ENCODE data around the gene MICU1.

Gene MICU1

DNA sequence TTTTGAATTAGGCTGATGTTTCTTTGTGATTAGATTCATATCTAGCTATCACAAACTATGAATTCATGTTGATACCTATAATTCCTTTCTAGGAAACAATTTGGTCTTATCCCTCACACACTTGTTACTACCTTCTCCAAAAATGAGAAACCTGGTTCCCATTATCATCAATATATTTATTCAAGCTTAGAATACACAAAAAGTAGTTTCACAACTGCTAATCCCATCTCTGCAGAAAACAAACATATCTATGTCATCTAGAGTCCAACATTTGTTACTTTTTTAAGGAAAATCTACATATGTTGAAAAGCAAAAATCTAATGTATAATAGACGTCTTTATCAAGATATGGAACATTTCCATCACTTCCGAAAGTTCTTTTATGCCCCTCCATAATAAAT lies 110.4 kb downstream of the MICU1 start:
- no peak overlapping the region for H3K4me3 ChIP-seq (ENCODE audit: low read depth, low read length)
- DNase-seq (ENCODE audit: low read depth, low spot score), result no peak
- in situ Hi-C loops (cut with HindIII; ENCODE audit: low sequenced_read_pairs), result no loop called here
- TF ChIP-seq, protein P1, sequence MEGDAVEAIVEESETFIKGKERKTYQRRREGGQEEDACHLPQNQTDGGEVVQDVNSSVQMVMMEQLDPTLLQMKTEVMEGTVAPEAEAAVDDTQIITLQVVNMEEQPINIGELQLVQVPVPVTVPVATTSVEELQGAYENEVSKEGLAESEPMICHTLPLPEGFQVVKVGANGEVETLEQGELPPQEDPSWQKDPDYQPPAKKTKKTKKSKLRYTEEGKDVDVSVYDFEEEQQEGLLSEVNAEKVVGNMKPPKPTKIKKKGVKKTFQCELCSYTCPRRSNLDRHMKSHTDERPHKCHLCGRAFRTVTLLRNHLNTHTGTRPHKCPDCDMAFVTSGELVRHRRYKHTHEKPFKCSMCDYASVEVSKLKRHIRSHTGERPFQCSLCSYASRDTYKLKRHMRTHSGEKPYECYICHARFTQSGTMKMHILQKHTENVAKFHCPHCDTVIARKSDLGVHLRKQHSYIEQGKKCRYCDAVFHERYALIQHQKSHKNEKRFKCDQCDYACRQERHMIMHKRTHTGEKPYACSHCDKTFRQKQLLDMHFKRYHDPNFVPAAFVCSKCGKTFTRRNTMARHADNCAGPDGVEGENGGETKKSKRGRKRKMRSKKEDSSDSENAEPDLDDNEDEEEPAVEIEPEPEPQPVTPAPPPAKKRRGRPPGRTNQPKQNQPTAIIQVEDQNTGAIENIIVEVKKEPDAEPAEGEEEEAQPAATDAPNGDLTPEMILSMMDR (IDR thresholded peaks at IDR 0.05; ENCODE audit: low read depth, low read length), result no peak

GRCh38 chr10:72513910-72514309 lies 112.0 kb downstream of the MICU1 start:
- TF ChIP-seq, protein P1 (IDR thresholded peaks at IDR 0.05; ENCODE audit: low read depth, low read length), result no peak
- no peak for DNase-seq (ENCODE audit: low read depth, low spot score)
- in situ Hi-C loops (cut with HindIII; ENCODE audit: low sequenced_read_pairs), result no loop called here
- no peak overlapping the region for H3K4me3 ChIP-seq (ENCODE audit: low read depth, low read length)

DNA sequence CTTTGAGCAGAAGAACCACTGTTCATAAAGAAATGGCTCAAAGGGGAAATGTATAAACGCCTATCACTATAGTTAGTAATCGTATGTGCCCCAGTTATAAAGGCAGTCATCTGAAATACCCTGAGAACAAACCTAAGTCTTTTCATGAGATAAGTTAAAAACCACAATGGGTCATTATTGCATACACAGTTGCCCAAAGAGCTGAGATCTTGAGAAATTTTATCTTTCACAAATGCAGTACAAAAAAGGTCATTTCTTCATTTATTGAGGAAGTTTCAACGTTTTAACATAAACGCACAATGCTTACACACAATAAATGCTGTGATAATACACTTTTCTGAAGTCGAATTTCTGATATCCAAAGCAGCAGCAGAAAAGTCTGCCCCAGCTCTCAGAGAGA lies 114.4 kb downstream of the MICU1 start:
- TF ChIP-seq, protein P1 (IDR thresholded peaks at IDR 0.05; ENCODE audit: low read depth, low read length), result no peak
- in situ Hi-C loops (cut with HindIII; ENCODE audit: low sequenced_read_pairs), result no loop called here
- H3K4me3 ChIP-seq (ENCODE audit: low read depth, low read length), result no peak overlapping the region
- DNase-seq (ENCODE audit: low read depth, low spot score), result no peak

DNA sequence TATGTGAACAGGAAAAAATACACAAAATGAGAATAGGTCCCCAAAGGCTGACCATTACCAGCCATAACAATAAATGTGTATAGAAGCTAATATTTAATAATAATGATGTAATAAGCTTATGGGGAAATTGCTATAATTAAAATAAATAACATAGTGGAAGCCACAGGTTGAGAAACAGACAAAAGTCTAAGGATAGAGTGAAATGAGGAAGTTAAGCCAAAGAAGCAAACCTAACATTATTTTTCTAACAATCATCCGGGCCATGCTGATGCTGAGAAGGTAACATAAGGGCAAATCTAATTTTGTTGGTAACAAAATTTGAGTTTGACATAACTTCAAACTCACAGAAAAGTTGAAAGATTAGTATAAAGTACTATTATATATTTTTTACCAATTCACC lies 115.9 kb downstream of the MICU1 start:
- TF ChIP-seq, protein P1 (IDR thresholded peaks at IDR 0.05; ENCODE audit: low read depth, low read length), result no peak
- no peak overlapping the region for H3K4me3 ChIP-seq (ENCODE audit: low read depth, low read length)
- in situ Hi-C loops (cut with HindIII; ENCODE audit: low sequenced_read_pairs), result no loop called here
- DNase-seq (ENCODE audit: low read depth, low spot score), result no peak

DNA sequence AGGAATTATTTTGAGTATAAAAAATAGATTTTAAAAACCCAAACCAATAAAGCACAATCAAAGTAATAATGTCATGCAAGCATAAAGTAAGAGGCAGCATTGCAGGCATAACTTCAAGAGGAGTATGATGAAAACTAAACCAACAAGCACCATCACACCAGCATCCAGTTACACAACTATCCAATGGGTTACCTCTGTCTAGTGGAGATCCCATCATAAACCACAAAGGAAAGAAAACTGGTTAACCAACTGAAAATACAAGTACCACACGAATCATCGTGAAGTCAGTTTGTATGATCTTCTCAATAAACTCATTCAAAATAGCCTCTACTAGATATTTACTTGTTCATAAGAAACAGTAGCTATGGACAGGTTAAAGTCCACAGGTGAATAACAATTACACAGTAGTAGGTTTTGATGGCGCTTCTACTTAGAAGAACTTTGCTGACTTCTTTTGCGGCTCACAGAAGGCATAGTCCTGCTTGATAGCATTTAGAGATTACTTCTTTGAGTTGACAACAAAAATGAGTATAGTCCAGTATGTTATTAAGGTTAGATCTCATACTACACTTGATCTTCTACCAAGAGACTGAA lies 116.6 kb downstream of the MICU1 start:
- no peak overlapping the region for H3K4me3 ChIP-seq (ENCODE audit: low read depth, low read length)
- DNase-seq (ENCODE audit: low read depth, low spot score), result no peak
- in situ Hi-C loops (cut with HindIII; ENCODE audit: low sequenced_read_pairs), result no loop called here
- TF ChIP-seq, protein P1 (IDR thresholded peaks at IDR 0.05; ENCODE audit: low read depth, low read length), result no peak

- H3K4me3 ChIP-seq (ENCODE audit: low read depth, low read length), result no peak overlapping the region
- TF ChIP-seq, protein P1 (IDR thresholded peaks at IDR 0.05; ENCODE audit: low read depth, low read length), result no peak
- in situ Hi-C loops (cut with HindIII; ENCODE audit: low sequenced_read_pairs), result no loop called here
- no peak for DNase-seq (ENCODE audit: low read depth, low spot score)
Measured at GRCh38 chr10:72508033-72508432, 117.8 kb downstream of the MICU1 start.

- in situ Hi-C loops (cut with HindIII; ENCODE audit: low sequenced_read_pairs), result no loop called here
- TF ChIP-seq, protein P1 (IDR thresholded peaks at IDR 0.05; ENCODE audit: low read depth, low read length), result no peak
- DNase-seq (ENCODE audit: low read depth, low spot score), result no peak
- no peak overlapping the region for H3K4me3 ChIP-seq (ENCODE audit: low read depth, low read length)
Measured at GRCh38 chr10:72506474-72506873, 119.4 kb downstream of the MICU1 start.

All from astrocyte of the spinal cord (primary cell).